Body of pancreas (tissue), 4 donors: Measurements from ENCODE around the gene ACTG1. TPM values are rescaled to one million over a fixed set of nuclear protein-coding genes. Genes with fewer than 3 reads are reported as not detected.
A peak's percentile ranks its signal among the peaks of the same experiment; 100 is the strongest.

Experiments
- ATAC-seq: fragments of 150-250 bp; one replicate; pipeline ENCODE4 v1.9.1; 2016
- DNase-seq, 4 donors: peaks; one replicate each; pipeline ENCODE4 v3.0.0-alpha.2; 2019
- H3K27ac ChIP-seq, 4 donors: fragments of 200-600 bp; sonication (generic); 1 replicate in 3 of 4; 2 replicates in 1 of 4; pipeline versions ENCODE4 v1.5.1 to v1.6.1; 2016 to 2019; ENCODE audit warnings: mild to moderate bottlenecking in 1 of 4, mixed read lengths in 1 of 4, moderate library complexity in 1 of 4
- H3K27me3 ChIP-seq, 2 donors: fragments of 200-600 bp; sonication (generic); one replicate each; pipeline ENCODE4 v1.6.0; 2016; ENCODE audit warnings: mild to moderate bottlenecking in 1 of 2
- H3K36me3 ChIP-seq, 2 donors: fragments of 200-600 bp; sonication (generic); replicated peaks in 1 of 2; 2 replicates each; pipeline ENCODE4 v1.5.1; 2016; ENCODE audit warnings: low read depth in 2 of 2; ENCODE audit not compliant: insufficient read depth in 1 of 2
- H3K4me1 ChIP-seq: fragments of 200-600 bp; sonication (generic); one replicate; pipeline ENCODE4 v1.6.0; 2016
- H3K4me3 ChIP-seq, 2 donors: fragments of 200-600 bp; sonication (generic); 1 replicate in 1 of 2; 2 replicates in 1 of 2; pipeline ENCODE4 v1.5.1; 2016 to 2019
- H3K9me3 ChIP-seq, 3 donors: fragments of 200-600 bp; sonication (generic); 1 replicate in 2 of 3; 2 replicates in 1 of 3; pipeline ENCODE4 v1.5.1; 2016
- POLR2A ChIP-seq, 3 donors: fragments of 450-650 bp; IDR thresholded peaks; one replicate each; pipeline ENCODE4 v1.6.1; 2016; ENCODE audit warnings: antibody characterized with exemption in 3 of 3, mild to moderate bottlenecking in 2 of 3
- WGBS, 2 donors: methylation state at CpG; one replicate each; pipeline ENCODE4 v1.1.5; 2017; 5-methylcytosine and 5-hydroxymethylcytosine counted together
- intact Hi-C: fragments of 100-400 bp; cut with DNase I; formaldehyde crosslinking; loops from one replicate; pipeline ENCODE4 v1.15.1; 2023
- total RNA-seq, 2 donors: library from RNA; depleted of rRNA; stranded (reverse); fragments of >200 nt; gene quantifications; one replicate each; pipeline ENCODE4 v1.1.0, GENCODE V29; 2016
- TF ChIP-seq, protein P1 (sequence below), 7 experiments: fragments of 450-650 bp in 4 of 7; fragments of 200-600 bp in 3 of 7; sonication (generic) in 3 of 7; IDR thresholded peaks; one replicate each; pipeline ENCODE4 v1.5.1; 2016 to 2019; ENCODE audit warnings: antibody characterized with exemption in 7 of 7

Gene ACTG1
- total RNA-seq, 2 donors from 2014 or later = 1,634 to 1,790 TPM

DNA sequence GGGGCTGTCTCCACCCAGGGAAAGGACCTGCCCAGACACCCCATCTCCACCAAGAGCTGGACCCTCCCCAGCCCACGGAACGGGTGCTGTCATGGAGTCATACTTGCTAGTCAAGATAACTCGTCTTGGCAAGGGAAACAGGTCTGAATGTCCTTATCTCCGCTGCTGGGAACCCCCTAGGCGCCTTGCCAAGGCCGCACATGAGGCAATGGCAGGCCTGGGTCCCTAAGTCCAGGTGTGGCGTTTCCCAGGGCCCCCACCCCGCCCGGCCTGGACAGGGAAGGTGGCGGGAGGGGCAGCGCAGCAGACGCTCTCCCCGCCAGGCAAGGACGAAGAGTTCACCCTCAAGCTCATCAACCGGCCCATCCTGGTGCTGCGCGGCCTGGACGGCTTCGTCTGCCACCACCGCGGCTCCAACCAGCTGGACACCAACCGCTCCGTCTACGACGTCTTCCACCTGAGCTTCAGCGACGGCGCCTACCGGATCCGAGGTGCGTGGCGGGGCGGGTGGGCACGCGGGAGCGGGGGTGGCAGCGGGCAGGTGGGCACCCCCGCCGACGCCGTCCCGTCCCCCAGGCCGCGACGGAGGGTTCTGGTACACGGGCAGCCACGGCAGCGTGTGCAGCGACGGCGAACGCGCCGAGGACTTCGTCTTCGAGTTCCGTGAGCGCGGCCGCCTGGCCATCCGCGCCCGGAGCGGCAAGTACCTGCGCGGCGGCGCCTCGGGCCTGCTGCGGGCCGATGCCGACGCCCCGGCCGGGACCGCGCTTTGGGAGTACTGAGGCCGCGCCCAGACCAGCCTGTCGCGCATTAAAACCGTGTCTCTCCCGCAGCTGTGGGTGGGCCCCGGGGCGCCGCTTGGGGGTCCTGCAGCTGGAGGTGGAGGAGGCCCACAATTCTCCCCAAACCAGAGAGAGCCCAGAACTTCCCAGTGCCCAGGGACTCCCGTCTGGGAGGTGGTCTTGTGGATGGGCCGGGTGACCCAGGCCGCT is 24.0 kb upstream of the ACTG1 start:
- peak overlapping the region; percentile 75 to 91 (median 90) for H3K27ac ChIP-seq
- peaks cover 0 to 6% of the 10 kb centered on the region in 2 donors for H3K36me3 ChIP-seq
- H3K4me3 ChIP-seq = no peak overlapping the region
- intact Hi-C loops = no loop called here
- WGBS, 2 donors = 10 to 13% methylated on average over 3 to 85 of the region's 89 CpGs
- no peaks in the 10 kb centered on the region for H3K9me3 ChIP-seq
- DNase-seq = peak; percentile 97 to 99 (median 98)
- TF ChIP-seq POLR2A (IDR thresholded peaks at IDR 0.05) = peak; percentile 52 to 79 (median 74)
- TF ChIP-seq, protein P1, sequence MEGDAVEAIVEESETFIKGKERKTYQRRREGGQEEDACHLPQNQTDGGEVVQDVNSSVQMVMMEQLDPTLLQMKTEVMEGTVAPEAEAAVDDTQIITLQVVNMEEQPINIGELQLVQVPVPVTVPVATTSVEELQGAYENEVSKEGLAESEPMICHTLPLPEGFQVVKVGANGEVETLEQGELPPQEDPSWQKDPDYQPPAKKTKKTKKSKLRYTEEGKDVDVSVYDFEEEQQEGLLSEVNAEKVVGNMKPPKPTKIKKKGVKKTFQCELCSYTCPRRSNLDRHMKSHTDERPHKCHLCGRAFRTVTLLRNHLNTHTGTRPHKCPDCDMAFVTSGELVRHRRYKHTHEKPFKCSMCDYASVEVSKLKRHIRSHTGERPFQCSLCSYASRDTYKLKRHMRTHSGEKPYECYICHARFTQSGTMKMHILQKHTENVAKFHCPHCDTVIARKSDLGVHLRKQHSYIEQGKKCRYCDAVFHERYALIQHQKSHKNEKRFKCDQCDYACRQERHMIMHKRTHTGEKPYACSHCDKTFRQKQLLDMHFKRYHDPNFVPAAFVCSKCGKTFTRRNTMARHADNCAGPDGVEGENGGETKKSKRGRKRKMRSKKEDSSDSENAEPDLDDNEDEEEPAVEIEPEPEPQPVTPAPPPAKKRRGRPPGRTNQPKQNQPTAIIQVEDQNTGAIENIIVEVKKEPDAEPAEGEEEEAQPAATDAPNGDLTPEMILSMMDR (IDR thresholded peaks at IDR 0.05) = peak in 1 of 7 experiments; percentile 8
- peaks cover 47% of the 10 kb centered on the region for H3K4me1 ChIP-seq
- H3K27me3 ChIP-seq = no peaks in the 10 kb centered on the region
- ATAC-seq = peak; percentile 75

DNA sequence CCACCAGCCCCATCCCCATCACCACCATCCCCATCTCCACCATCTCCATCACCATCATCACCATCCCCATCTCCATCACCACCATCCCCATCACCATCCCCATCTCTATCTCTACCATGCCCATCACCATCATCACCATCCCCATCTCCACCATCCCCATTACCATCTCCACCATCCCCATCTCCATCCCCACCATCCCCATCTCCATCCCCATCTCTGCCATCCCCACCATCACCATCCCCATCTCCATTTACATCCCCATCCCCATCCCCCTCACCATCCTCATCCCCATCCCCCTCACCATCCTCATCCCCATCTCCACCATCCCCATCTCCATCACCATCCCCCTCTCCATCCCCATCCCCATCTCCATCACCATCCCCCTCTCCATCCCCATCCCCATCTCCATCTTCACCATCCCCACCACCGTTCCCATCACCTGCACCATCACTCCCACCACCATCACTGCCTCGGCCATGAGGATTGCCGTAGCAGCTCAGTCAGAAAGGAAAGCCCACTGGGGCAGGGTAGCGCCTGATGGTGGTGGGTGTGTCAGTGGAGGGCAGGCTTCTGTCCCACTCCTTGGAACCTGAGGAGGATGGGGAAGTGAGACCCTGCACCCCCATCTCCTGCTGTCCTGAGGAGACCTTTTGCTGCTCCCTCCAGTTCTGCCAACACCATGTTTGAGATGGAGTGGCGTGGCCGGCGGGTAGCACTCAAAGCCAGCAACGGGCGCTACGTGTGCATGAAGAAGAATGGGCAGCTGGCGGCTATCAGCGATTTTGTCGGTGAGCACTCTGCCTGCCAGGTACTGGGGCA is 23.1 kb upstream of the ACTG1 start:
- TF ChIP-seq, protein P1 (IDR thresholded peaks at IDR 0.05) = no peak
- no peak for TF ChIP-seq POLR2A (IDR thresholded peaks at IDR 0.05)
- no peaks in the 10 kb centered on the region for H3K27me3 ChIP-seq
- peaks cover 47% of the 10 kb centered on the region for H3K4me1 ChIP-seq
- DNase-seq = no peak
- H3K27ac ChIP-seq = peak overlapping the region; percentile 75 to 91 (median 90)
- H3K36me3 ChIP-seq = peaks cover 0 to 2% of the 10 kb centered on the region in 2 donors
- ATAC-seq = no peak
- H3K9me3 ChIP-seq = no peaks in the 10 kb centered on the region
- no peak overlapping the region for H3K4me3 ChIP-seq
- WGBS, 2 donors = 0 to 36% methylated on average over 8 to 13 of the region's 13 CpGs
- intact Hi-C loops = no loop called here

DNA sequence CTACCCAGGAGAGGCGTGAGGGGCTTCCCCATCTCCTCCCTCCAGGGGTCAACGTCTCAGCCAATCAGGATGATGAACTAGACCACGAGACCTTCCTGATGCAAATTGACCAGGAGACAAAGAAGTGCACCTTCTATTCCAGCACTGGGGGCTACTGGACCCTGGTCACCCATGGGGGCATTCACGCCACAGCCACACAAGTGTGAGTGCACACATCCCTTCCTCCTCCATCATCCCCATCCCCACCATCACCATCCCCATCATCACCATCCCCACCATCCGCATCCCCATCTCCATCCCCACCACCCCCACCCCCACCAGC is 22.4 kb upstream of the ACTG1 start:
- Histone ChIP-seq H3K9me3 (no peaks in the 10 kb centered on the region), H3K27me3 (no peaks in the 10 kb centered on the region), H3K27ac (no peak overlapping the region), H3K4me1 (peaks cover 47% of the 10 kb centered on the region), H3K4me3 (no peak overlapping the region), H3K36me3 (no peaks in the 10 kb centered on the region)
- intact Hi-C loops = no loop called here
- WGBS, 2 donors = 85% methylated on average over 5 of the region's 5 CpGs
- DNase-seq (no peak), ATAC-seq (no peak)
- TF ChIP-seq POLR2A (IDR thresholded peaks at IDR 0.05) = no peak
- TF ChIP-seq, protein P1 (IDR thresholded peaks at IDR 0.05) = no peak

DNA sequence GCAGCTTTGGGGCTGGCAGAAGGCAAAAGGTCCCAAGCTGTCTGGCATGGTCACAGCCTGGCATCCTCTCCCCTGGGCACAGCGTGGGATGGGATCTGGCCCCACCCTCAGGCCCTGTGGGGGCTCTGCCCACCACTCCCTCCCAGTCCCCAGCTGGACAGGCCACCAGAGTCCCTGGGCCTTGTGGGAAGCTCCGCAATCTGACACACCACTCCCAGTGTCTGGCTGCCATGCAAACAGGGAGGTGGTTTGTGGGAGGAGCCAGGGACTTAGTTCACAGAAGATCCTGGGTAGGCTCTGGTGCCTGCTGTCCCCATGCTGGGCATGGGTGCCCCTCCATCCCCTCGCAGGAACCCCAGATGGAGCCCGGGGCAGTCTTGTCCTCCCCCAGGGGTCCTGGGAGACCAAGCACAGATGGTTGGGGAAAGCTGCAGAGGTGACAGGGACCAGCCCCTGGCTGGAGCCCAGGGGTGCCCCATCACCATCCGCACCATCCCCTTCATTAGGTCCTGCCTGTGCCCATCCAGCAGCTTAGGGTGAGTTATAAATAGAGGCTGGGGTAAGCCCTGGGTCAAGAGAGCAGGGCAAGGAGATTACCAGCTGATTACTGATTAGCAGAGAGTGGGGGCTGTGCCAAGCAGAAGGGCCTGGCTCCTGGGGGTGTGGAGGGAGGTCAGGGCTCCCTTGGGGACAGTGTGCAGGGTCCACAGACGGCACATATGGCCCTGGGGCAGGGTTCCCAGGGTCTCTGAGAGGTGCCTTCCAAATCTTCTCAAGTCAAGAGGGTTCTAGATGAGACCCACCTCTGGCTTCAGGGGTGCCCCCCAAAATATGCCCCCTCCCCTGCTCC is 21.8 kb upstream of the ACTG1 start:
- no peak overlapping the region for H3K4me3 ChIP-seq
- 69 to 100% methylated on average over 1 to 6 of the region's 6 CpGs for WGBS, 2 donors
- H3K27me3 ChIP-seq = no peaks in the 10 kb centered on the region
- no peaks in the 10 kb centered on the region for H3K36me3 ChIP-seq
- no peak for DNase-seq
- H3K9me3 ChIP-seq = no peaks in the 10 kb centered on the region
- H3K4me1 ChIP-seq = peaks cover 48% of the 10 kb centered on the region
- no peak for TF ChIP-seq POLR2A (IDR thresholded peaks at IDR 0.05)
- TF ChIP-seq, protein P1 (IDR thresholded peaks at IDR 0.05) = no peak
- no peak for ATAC-seq
- intact Hi-C loops = no loop called here
- no peak overlapping the region for H3K27ac ChIP-seq
